Stimulated activated CD4-positive, alpha-beta T cell treated with anti-CD3 and anti-CD28 coated beads, Interleukin-1b, Interleukin-23, amount 100 ng/mL, for 48 hours (primary cell): ENCODE data around the gene TMEM258.

Experiments used
- DNase-seq: peaks from one replicate; pipeline ENCODE4 v3.0.0-alpha.2; 2020

TMEM258 gene

DNA sequence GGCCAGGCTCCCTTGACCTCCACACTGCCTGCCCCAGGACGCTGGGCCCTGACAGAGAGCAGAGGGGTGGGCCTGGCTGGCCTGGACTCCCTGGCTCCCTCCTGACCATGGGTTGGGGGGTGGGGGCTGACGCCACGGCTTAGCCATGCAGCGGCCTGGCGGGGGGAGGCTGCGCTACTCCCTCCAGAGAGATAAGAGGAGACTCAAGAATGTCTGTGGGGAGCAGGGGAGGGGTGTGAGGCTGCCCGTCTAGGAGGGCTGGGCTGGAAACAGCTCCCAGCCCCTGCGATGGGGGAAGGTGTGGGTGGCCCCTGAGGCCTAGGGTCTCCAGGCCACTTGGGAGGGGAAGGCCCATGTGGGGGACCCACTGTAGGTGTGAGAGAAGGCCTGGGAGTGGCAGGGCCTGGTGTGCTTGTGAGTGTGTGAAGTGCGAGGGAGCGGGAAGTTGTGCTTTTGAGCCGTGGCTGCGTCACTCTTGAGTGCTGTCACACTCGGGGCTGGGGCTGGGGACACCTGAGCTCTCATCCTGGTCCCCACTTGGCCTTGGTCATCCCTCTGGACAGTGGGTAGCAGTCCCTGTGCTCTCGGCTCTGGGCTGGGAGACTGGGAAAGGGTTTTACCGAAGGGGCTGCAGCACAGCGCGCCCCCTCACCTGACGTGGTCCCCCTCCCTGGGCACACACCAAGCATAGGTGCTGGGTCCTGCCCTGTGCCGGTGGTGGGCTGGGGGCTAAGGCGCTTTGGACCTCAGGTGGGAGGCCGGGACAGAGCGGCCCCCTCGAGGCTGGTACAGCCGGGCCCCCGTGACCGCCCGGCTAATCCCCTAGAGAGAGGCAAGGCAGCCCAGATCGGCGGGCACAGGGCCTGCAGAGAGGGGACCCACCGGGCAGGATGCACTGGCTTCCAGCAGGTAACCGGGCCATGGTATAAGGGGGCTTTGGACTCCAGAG is 37.6 kb downstream of the TMEM258 start:
- no peak for DNase-seq

DNA sequence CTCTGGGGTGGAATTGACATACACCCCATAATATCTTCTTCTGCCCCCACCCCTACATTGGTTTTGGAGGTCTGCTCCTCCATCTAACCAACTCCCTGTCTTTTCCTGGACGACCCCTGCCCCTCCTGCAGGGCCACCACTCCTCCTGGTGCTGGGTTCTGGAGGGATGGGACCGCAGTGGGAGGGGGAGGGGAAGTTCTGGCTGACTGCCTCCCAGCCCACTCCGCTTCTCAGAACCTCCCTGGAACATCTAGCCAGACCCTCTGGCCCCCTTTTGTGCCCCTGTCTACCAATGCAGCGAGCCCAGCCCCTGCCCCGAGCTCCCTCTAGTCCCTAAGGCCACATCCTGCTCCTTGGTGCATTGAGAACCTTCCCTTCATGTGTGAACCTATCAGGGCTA is 38.7 kb downstream of the TMEM258 start:
- DNase-seq = no peak

DNA sequence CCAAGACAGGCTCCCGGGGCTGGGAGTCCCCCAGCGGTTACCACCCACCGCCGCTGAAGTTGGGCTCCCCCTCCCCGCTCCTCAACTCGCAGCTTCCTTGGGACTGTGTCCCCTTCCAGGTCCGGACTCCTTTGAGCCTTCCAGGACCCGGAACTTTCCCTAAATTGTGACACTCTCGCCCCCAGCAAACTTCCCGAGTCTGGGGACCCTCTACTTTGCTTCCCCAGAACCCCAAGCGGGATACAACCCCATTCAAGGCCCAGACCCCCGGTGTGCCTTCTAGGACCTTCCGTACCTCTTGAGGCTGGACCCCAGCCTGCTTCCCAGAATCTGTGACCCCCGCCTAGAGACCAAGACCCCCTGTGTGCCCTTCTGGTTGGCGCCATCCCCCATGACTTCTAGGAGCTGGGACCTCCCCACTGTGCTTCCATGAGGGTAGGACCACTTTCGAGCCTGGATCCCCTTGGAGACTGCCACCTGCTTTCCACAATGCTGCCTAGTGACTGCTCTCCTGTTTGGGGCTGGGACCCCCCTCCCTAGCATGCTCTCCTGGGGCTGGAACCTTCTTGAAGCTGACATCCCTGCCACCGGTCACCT is 39.4 kb downstream of the TMEM258 start:
- DNase-seq = no peak

DNA sequence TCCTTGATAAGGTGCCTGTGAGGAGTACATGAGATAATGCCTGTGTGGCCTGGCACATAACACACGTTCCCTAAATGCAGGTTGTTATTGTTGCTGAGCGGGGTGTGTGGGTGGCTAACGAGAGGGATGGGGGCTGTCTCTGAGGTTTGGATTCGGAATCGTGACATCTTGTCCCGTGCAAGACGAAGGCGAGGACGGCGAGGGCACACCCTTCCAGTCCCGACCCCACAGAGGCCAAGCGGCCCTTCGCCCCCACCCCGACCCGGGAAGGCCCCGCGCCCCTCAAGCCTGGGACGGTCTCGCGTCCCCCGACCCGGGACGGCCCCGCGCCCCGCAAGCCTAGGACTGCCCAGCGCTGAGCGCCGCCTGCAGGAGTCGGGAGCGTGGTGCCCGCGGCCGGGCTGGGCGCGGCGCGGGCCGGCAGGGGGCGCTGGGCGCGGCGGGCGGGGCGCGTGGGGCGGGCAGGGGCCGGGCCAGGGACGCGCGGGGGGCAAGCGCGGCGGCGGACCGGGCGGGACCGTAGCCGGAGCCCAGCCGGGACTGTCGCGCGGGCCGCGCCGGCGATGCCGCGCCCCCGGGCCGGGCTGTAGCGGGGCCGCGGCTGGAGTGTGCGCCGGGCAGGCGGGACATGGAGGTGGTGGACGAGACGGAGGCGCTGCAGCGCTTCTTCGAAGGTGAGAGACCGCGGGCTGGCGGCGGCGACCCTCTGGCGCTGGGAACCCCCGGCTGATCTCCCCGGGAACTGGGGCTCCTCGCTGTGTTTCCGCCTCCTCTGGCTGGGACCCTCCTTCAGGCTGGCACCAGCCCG is 40.1 kb downstream of the TMEM258 start, which contains the start of gene MYRF:
TSS of gene MYRF (plus strand) at position 520 of the 808 bp plus-strand sequence. CDS start at position 629, 109 bp downstream.
- DNase-seq = peak; percentile 34

DNA sequence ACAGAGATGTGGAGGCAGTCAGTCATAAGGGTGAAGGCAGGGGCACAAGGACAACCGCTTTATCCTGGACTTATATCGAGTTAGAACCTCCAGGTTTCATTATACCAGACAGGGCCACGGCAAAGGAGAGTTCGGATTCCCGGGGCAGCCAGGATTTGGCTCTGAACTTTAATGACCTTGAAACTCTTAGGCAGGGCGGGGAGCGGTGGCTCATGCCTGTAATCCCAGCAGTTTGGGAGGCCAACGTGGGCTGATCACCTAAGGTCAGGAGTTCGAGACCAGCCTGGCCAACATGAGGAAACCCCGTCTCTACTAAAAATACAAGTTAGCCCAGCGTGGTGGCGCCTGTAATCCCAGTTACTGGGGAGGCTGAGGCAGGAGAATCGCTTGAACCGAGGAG is 41.0 kb downstream of the TMEM258 start:
- DNase-seq = no peak

DNA sequence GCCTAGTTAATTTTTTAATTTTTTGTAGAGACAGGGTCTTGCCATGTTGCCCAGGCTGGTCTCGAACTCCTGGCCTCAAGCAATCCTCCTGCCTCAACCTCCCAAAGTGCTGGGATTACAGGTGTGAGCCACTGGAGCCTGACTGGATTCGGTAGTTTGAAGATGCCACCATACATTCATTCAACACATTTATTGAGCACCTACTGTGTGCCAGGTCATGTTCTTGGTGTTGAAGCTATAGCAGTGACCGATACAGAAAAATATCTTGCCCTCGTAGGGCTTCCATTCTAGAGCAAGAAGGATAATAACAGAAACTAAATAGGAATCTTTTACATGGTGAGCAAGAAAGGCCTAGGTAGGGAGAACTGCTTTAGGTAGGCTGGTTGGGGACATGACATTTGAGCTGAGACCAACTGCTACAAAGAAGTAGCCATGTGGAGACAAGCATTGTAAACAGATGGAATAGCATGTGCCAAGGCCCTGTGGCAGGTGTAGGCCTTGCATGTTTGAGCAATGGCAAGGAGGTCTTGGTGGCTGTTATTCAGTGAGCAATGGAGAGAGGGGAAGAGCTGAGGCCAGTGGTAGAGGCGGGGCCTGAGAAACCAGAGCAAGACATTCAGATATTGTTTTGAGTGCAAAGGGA is 41.6 kb downstream of the TMEM258 start:
- DNase-seq = no peak

DNA sequence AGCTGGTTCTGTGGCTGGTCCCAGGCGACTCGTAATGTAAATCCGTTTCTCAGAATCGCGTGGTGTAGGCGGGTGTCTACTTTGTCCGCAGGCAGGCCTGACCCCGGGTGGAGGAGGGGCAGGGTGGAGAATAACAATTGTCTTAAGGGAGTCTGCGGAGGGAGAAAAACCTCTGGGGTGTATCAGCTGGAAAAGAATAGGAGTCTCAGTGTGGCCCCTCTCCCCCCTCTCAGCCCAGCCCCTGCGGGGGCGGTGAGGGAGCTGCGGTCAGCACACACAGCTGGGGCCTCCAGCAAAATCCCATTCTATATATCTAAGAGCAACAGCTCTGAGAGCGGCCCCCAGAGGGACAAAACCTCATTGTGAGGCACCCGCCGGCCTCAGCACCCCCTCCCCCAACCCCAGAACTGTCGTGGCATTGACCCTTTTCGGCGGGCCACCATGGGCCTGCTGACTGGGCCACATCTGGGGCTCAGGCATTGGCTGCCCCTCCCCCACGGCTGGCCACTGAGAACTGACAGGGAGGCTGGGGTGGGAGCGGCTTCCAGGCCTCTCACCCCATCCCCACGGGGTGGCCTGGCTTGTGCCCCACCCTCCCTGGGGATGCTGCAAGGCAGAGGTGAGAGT is 42.7 kb downstream of the TMEM258 start:
- no peak for DNase-seq

DNA sequence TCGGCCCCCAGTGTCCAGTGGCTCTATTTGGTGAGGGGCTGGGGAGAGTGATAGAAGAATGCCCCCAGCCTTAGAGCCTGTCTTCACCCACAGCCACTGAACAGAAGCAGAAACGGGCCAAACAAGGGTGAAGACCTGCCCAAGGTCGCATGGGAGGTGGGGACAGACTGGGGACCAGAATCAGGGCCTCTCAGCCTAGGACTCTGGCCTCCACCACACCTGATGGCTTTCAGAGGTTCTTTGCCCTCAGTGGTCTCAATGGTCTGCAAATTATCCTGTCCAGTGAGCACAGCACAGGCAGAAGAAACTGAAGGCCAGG is 44.5 kb downstream of the TMEM258 start:
- no peak for DNase-seq

DNA sequence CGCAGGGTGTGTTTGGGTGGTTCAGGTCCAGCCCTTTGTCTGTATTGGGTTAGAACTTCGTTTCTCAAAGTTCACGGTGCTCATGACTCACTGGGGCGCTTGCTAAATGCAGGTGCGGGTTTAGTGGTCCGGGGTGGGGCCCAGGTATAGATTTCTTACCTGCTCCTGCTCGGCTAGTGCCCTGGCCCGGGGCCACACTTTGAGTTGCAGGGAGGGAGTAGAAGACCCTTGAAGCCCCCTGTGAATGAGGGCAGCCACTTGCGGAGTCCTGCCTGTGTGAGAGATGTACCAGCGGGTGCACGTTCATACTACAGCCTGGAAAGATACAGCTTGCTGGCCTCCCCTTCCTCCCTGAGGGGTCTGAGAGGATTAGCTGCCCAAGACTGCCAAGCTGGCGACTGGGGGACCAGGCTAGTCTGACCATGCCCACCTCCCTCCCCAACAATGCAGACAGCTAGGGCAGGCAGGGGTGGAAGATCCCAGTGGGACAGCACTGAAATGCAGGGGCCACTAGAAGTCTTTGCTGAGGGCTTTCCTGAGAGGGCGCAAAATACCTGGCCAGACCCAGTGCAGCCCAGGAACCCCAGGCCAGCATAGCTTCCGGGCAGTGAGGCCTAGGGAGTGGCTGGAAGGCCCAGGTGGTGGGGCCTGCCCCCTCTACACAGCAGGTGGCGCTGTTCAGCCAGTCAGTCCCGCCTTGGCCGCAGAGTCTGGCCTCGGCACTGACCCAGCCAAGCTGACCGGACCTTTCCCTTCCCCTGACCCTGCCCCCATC is 45.0 kb downstream of the TMEM258 start:
- peak; percentile 19 for DNase-seq

DNA sequence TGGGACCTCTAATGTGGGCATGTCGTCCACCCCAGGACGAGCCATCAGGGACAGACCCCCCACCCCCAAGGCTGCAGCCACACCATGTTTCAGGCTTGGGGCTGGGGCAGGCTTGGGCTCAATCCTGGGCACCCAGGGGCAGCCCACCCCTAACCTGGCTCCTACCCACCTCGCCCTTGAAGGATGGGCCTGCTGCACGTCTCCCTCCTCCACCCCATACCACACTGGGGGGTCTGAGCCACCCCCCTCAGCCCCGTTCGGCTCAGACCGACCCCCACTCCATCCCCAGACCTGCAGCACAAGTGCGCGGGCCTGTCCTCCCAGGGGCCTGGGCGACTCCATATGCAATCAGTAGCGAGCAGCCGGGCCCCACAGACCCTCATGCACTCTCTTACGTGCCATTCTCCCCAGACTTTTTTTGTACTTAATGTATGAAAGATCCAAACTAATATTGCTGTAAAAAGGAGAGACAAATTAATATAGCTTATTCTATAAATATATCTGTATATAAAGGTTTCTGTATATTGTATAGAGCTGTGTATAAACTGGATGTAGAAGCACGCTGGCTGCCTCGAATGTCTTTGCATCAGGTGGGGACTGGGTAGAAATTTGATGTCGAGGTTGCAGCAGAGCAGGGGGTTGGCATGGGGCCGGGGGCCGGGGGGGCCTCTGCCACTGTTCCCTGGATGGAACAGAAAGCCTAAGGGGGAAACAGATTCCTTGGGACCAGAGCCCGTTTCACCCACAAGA is 45.8 kb downstream of the TMEM258 start:
- no peak for DNase-seq

DNA sequence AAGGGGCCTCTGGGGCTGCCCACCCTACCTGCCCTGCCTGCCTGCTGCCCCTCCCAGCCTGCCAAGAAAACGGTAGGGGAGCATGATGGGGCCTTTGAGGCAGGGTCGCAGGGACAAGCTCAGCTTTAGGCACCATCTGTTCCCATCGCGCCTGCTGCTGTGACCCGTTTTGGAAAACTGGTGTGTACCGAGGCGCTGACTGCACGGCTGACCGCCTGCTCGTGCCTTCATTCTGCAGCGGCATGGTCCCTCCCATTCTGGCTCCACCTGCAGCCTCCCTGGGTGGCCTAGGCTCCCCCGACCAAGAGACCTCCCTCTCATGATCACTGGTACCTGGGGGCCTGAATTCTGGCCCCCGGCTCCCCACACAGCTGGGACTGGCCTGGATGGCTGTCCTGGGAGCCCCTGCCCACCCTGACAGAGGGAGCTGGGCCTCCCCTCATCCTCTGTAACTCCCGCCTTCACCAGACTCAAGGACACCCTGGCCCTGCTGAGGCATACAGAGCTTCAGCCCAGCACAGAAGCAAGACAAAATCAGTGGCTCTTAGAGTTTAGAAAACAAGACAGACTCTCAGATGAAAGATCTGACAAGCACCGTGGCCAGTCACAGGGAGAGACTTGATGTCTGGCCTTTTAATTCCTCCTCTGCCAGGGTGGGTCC is 46.5 kb downstream of the TMEM258 start:
- DNase-seq = no peak

DNA sequence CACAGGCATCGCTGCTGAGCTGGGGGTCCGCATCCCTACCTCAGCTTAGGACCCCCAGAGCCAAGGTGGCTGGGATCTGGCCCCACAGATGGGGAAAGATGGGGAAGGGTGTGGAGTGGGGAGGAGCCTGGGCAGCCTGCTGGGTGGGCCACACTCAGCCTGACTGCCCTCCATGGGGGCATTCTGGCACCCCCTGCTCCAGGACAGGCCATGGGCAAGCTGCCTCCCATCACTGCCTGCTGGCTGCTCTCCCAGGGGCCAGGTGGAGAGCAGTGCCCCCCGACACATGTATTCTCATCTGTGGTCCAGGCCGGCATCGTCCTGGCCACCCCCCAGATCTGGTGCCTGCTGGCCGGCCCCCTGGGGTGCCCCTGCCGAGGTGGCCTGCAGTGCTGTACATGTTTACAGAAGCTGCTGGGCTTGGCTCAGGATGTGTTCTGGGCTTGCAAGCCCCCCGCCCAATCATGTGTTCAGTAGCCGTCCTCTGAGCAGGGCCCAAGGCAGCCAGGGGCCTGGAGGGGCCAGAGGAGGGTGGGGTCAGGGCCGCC is 47.7 kb downstream of the TMEM258 start:
- DNase-seq = no peak

DNA sequence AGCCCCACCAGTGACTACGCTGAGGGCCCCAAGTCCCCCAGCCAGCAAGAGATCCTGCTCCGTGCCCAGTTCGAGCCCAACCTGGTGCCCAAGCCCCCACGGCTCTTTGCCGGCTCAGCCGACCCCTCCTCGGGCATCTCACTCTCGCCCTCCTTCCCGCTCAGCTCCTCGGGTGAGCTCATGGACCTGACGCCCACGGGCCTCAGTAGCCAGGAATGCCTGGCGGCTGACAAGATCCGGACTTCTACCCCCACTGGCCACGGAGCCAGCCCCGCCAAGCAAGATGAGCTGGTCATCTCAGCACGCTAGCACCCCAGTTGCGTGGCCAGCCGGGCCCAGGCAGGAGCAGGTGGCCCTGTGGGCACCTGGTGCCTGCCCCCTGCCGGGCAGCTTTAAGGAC is 48.2 kb downstream of the TMEM258 start:
- DNase-seq = no peak

DNA sequence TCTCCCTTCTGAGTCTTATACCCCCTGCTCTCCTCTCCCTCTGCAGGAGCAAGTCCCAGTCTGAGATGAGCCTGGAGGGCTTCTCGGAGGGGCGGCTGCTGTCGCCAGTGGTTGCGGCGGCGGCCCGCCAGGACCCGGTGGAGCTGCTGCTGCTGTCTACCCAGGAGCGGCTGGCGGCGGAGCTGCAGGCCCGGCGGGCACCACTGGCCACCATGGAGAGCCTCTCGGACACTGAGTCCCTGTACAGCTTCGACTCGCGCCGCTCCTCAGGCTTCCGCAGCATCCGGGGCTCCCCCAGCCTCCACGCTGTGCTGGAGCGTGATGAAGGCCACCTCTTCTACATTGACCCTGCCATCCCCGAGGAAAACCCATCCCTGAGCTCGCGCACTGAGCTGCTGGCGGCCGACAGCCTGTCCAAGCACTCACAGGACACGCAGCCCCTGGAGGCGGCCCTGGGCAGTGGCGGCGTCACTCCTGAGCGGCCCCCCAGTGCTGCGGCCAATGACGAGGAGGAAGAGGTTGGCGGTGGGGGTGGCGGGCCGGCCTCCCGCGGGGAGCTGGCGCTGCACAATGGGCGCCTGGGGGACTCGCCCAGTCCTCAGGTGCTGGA is 48.8 kb downstream of the TMEM258 start:
- DNase-seq = no peak

DNA sequence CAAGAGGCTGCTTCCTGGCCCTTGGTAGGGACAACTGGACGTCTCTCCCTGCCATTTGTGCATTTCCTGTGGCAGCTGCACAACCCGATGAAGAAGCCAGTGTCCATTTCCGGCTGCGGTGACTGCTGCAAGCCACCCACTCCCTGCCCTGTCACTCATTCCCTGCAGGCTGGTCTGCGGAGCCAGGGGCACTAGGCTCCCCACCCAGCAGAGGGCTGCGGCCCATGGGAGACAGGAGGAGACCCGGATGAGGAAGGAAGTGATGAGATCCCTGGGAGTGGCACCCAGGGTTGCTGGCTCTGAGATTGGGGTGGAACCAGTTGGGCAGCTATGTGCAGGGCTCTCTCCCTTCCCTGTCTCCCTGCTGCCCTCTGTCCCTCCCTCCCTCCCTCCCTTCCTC is 50.0 kb downstream of the TMEM258 start:
- DNase-seq = no peak

DNA sequence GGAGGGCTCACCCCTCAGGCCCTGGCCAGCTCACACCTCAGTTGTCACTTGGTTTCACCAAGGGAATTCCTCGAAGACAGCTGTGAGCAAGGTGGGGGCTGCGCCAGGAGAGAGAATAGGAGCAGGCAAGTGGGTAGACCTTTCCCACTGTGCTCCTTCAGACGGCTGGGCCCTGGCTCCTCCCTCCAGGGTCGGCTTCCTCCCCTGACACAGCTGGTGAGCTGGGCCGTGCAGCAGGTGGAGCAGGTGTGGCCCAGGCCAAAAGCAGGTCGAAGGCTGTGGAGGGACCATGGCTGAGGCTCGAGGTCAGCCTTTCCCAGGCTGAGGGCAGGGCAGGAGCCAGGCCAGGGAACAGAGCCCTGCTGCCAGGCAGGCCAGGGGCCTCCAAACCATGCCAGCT is 52.4 kb downstream of the TMEM258 start:
- no peak for DNase-seq

DNA sequence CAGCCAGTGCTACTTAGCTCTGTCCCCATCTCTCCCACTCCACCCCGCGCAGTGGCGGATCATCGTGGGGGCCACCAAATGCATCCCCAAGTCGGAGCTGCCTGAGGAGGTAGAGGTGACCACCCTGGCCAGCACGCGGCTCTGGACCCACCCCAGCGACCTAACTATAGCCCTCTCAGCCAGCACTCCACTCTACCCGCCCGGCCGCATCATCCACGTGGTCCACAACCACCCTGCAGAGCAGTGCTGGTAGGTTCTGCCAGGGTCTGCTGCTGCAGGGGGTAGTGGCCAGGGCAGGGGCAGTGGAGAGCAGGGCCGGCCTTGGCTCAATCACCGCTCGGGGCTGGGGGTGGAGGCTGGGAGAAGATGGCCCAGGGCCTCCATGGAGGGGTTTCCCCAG is 53.0 kb downstream of the TMEM258 start:
- no peak for DNase-seq
